NCI-H1048 (cell line): ENCODE measurements around the gene ATG5.

Source experiments
- DNase-seq: peaks from one replicate; lab custom pipeline; 2025; lab: John Stamatoyannopoulos, UW

The ATG5 gene

GRCh38 chr6:106178900-106179299, 146.7 kb downstream of the ATG5 start:
- DNase-seq = no peak

- DNase-seq = no peak
These were observed 147.8 kb downstream of the ATG5 start for GRCh38 chr6:106177786-106178185.

- peak; percentile 15 for DNase-seq
These were observed 152.3 kb downstream of the ATG5 start for GRCh38 chr6:106173124-106173879.

- no peak for DNase-seq
These were observed 155.3 kb downstream of the ATG5 start for GRCh38 chr6:106170030-106170791.

GRCh38 chr6:106169517-106169916, 156.0 kb downstream of the ATG5 start:
- DNase-seq = no peak

- DNase-seq = no peak
These were observed 157.3 kb downstream of the ATG5 start for GRCh38 chr6:106168097-106168888.

- DNase-seq = no peak
These were observed 158.3 kb downstream of the ATG5 start for GRCh38 chr6:106167096-106167814.

GRCh38 chr6:106165885-106166485, 159.6 kb downstream of the ATG5 start:
- no peak for DNase-seq

GRCh38 chr6:106163966-106164877, 161.3 kb downstream of the ATG5 start:
- no peak for DNase-seq

GRCh38 chr6:106163446-106163965, 162.1 kb downstream of the ATG5 start:
- DNase-seq = no peak

- no peak for DNase-seq
These were observed 162.6 kb downstream of the ATG5 start for GRCh38 chr6:106162921-106163320.

GRCh38 chr6:106161893-106162292, 163.7 kb downstream of the ATG5 start:
- no peak for DNase-seq

- no peak for DNase-seq
These were observed 164.2 kb downstream of the ATG5 start for GRCh38 chr6:106161311-106161874.

GRCh38 chr6:106160189-106160588, 165.4 kb downstream of the ATG5 start:
- no peak for DNase-seq

- DNase-seq = no peak
These were observed 166.0 kb downstream of the ATG5 start for GRCh38 chr6:106159531-106159940.

- no peak for DNase-seq
These were observed 166.7 kb downstream of the ATG5 start for GRCh38 chr6:106158816-106159215.

- no peak for DNase-seq
These were observed 168.7 kb downstream of the ATG5 start for GRCh38 chr6:106156863-106157262.

- DNase-seq = no peak
These were observed 169.1 kb downstream of the ATG5 start for GRCh38 chr6:106156413-106156812.

- DNase-seq = no peak
These were observed 170.2 kb downstream of the ATG5 start for GRCh38 chr6:106155219-106155830.
